ENCODE measurements around the gene ITPK1. TPM values are rescaled to one million over a fixed set of nuclear protein-coding genes. Genes with fewer than 3 reads are reported as not detected.

The ITPK1 gene
- polyA plus RNA-seq, 2 of the 4 experiments (the other 2 are of a cell fraction) = 46.2 to 47.0 TPM

DNA sequence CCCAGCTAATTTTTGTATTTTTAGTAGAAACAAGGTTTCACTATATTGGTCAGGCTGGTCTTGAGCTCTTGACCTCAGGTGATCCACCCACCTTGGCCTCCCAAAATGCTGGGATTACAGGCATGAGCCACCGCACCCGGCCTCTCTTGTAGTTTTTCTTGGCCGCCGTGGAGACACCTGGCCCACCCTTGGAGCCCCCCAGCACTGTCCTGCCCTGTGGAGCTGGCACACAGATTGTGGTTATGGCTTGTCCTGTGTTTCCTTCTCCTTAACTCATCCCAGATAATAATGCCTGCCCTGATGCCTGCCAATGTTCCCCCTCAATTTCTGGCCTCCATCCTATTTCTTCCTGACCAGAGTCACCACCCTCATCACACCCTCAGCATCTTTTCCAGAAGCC is 134.9 kb downstream of the ITPK1 start:
- ChIA-PET CTCF (no interaction called here), POLR2A (no interaction called here)
- WGBS (ENCODE audit: missing lambda C conversion rate) = 96% methylated on average over 4 of the region's 4 CpGs
- FAIRE-seq (no peak), DNase-seq (ENCODE audit: low read depth in 1 of 2, low spot score in 1 of 2) (no peak), ATAC-seq (no peak)
- no peak overlapping the region for H3K27ac ChIP-seq
- H3K4me2 ChIP-seq = no peak overlapping the region
- H3K9me3 ChIP-seq = peaks cover 32% of the 10 kb centered on the region
- TF ChIP-seq, protein P1, sequence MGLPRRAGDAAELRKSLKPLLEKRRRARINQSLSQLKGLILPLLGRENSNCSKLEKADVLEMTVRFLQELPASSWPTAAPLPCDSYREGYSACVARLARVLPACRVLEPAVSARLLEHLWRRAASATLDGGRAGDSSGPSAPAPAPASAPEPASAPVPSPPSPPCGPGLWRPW (IDR thresholded peaks at IDR 0.05) = no peak
- peaks cover 20% of the 10 kb centered on the region for H3K4me1 ChIP-seq
- H3K4me3 ChIP-seq = no peak overlapping the region

DNA sequence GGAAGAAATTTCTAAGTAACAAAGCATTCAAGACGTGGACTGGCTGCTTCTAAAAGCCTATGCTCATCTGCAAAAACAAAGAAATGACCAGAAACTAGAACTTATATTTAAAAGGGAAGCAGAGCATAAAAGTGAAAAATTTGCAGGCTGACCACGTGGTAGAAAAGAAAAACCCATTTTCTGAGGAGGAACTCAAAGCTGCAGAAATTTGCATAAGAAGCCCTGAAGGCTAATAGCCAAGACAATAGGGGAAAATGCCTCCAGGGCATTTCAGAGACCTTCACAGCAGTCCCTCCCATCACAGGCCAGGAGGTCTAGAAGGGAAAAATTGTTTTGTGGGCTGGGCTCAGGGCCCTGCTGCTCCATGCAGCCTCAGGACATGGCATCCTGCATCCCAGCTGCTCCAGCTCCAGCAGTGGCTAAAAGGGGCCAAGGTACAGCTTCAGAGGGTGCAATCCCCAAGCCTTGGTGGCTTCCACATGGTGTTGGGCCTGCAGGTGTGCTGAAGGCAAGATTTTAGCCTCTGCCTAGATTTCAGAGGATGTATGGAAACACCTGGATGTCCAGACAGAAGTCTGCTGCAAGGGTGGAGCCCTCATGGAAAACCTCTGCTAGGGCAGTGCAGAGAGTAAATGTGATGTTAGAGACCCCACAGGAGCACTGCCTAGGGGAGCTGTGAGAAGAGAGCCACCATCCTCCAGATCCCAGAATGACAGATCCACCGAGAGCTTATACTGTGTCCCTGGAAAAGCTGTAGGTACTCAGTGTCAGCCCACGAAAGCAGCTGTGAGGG is 137.3 kb downstream of the ITPK1 start:
- CTCF ChIA-PET = interaction anchor here (1.2 to 2.1 kb wide), 3 partner anchors 9 to 26 kb away, joined by 3 to 5 read pairs (median 3); no protein-coding TSS in a partner anchor

DNA sequence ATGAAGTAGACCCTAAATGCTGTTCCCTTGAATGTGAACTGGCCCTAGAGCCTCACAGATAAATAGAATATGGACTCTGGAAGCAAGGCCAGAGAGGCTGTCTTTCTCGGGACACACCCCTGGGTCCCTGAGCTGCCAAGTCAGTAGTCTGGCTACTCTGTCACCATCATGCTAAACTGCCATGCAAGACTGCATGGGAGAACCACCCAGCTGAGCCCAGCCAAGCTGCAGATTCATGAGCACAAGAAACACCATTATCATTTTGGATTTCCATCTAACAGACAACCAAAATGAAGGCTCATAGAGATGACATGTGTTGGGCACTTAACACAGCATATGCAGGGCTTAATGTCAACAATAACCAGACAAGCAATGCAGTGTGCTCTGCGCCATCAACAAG is 139.5 kb downstream of the ITPK1 start:
- CTCF ChIA-PET = no interaction called here
- TF ChIP-seq, protein P2, sequence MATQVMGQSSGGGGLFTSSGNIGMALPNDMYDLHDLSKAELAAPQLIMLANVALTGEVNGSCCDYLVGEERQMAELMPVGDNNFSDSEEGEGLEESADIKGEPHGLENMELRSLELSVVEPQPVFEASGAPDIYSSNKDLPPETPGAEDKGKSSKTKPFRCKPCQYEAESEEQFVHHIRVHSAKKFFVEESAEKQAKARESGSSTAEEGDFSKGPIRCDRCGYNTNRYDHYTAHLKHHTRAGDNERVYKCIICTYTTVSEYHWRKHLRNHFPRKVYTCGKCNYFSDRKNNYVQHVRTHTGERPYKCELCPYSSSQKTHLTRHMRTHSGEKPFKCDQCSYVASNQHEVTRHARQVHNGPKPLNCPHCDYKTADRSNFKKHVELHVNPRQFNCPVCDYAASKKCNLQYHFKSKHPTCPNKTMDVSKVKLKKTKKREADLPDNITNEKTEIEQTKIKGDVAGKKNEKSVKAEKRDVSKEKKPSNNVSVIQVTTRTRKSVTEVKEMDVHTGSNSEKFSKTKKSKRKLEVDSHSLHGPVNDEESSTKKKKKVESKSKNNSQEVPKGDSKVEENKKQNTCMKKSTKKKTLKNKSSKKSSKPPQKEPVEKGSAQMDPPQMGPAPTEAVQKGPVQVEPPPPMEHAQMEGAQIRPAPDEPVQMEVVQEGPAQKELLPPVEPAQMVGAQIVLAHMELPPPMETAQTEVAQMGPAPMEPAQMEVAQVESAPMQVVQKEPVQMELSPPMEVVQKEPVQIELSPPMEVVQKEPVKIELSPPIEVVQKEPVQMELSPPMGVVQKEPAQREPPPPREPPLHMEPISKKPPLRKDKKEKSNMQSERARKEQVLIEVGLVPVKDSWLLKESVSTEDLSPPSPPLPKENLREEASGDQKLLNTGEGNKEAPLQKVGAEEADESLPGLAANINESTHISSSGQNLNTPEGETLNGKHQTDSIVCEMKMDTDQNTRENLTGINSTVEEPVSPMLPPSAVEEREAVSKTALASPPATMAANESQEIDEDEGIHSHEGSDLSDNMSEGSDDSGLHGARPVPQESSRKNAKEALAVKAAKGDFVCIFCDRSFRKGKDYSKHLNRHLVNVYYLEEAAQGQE (IDR thresholded peaks at IDR 0.05) = no peak
- TF ChIP-seq KDM1A (IDR thresholded peaks at IDR 0.05; ENCODE audit: low read depth) (no peak), PHF8 (IDR thresholded peaks at IDR 0.05; ENCODE audit: borderline replicate concordance, low read depth) (no peak), CBX2 (IDR thresholded peaks at IDR 0.05; ENCODE audit: borderline replicate concordance, low read depth) (no peak), SREBF2 (IDR thresholded peaks at IDR 0.05) (no peak), HOXB5 (CRISPR knock-in tag; IDR thresholded peaks at IDR 0.05) (no peak), HOXA7 (CRISPR knock-in tag; IDR thresholded peaks at IDR 0.05) (no peak)
- TF ChIP-seq, protein P3, sequence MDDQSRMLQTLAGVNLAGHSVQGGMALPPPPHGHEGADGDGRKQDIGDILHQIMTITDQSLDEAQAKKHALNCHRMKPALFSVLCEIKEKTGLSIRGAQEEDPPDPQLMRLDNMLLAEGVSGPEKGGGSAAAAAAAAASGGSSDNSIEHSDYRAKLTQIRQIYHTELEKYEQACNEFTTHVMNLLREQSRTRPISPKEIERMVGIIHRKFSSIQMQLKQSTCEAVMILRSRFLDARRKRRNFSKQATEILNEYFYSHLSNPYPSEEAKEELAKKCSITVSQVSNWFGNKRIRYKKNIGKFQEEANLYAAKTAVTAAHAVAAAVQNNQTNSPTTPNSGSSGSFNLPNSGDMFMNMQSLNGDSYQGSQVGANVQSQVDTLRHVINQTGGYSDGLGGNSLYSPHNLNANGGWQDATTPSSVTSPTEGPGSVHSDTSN (IDR thresholded peaks at IDR 0.05) = no peak
- TF ChIP-seq, protein P1 (IDR thresholded peaks at IDR 0.05) = no peak
- TF ChIP-seq, protein P4, sequence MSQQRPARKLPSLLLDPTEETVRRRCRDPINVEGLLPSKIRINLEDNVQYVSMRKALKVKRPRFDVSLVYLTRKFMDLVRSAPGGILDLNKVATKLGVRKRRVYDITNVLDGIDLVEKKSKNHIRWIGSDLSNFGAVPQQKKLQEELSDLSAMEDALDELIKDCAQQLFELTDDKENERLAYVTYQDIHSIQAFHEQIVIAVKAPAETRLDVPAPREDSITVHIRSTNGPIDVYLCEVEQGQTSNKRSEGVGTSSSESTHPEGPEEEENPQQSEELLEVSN (IDR thresholded peaks at IDR 0.05; ENCODE audit: borderline replicate concordance, low read depth) = no peak
- TF ChIP-seq, protein P5, sequence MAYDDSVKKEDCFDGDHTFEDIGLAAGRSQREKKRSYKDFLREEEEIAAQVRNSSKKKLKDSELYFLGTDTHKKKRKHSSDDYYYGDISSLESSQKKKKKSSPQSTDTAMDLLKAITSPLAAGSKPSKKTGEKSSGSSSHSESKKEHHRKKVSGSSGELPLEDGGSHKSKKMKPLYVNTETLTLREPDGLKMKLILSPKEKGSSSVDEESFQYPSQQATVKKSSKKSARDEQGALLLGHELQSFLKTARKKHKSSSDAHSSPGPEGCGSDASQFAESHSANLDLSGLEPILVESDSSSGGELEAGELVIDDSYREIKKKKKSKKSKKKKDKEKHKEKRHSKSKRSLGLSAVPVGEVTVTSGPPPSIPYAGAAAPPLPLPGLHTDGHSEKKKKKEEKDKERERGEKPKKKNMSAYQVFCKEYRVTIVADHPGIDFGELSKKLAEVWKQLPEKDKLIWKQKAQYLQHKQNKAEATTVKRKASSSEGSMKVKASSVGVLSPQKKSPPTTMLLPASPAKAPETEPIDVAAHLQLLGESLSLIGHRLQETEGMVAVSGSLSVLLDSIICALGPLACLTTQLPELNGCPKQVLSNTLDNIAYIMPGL (CRISPR knock-in tag; IDR thresholded peaks at IDR 0.05; ENCODE audit: borderline replicate concordance) = no peak
- H3K9me3 ChIP-seq = peaks cover 35% of the 10 kb centered on the region
- H3K27ac ChIP-seq = no peak overlapping the region
- POLR2A ChIA-PET = no interaction called here
- no peak for DNase-seq (ENCODE audit: low read depth in 1 of 2, low spot score in 1 of 2)
- no peak overlapping the region for H3K4me2 ChIP-seq
- H3K4me3 ChIP-seq = no peak overlapping the region
- no peak for ATAC-seq
- WGBS (ENCODE audit: missing lambda C conversion rate) = 95% methylated on average over 2 of the region's 2 CpGs
- FAIRE-seq = no peak
- no peaks in the 10 kb centered on the region for H3K4me1 ChIP-seq

More for the DNA sequence above, 137.3 kb downstream of the ITPK1 start:
- H3K4me2 ChIP-seq = no peak overlapping the region
- WGBS (ENCODE audit: missing lambda C conversion rate) = 93% methylated on average over 4 of the region's 4 CpGs
- no peak overlapping the region for H3K27ac ChIP-seq
- POLR2A ChIA-PET = no interaction called here
- peaks cover 35% of the 10 kb centered on the region for H3K9me3 ChIP-seq
- H3K4me1 ChIP-seq = no peaks in the 10 kb centered on the region
- no peak overlapping the region for H3K4me3 ChIP-seq
- peak; percentile 9 for TF ChIP-seq ZFP36 (IDR thresholded peaks at IDR 0.05; ENCODE audit: borderline replicate concordance, partially characterized antibody)
- TF ChIP-seq HDAC2 (IDR thresholded peaks at IDR 0.05) = no peak
- ATAC-seq (no peak), FAIRE-seq (no peak), DNase-seq (ENCODE audit: low read depth in 1 of 2, low spot score in 1 of 2) (no peak)
